Neural cell (in vitro differentiated cells): Measurements from ENCODE around the gene SNAI1. TPM values are rescaled to one million over a fixed set of nuclear protein-coding genes. Genes with fewer than 3 reads are reported as not detected.

Experiments
- H2AFZ ChIP-seq: fragments of 200-600, 300-800 bp; sonication (generic), shearing (Covaris generic); 2 replicates; pipeline ENCODE4 v1.6.0; 2014; ENCODE audit warnings: low read depth, mild to moderate bottlenecking, antibody characterized with exemption, low read length, moderate library complexity
- H3F3A ChIP-seq: fragments of 200-600 bp; shearing (Covaris generic); 2 replicates; pipeline ENCODE4 v1.6.1; 2016; ENCODE audit warnings: mild to moderate bottlenecking, moderate library complexity, mixed read lengths, antibody characterized with exemption, low read length; ENCODE audit not compliant: insufficient read depth, poor library complexity, severe bottlenecking
- H3K27ac ChIP-seq: fragments of 200-600, 300-800 bp; sonication (generic), shearing (Covaris generic); 2 replicates; pipeline ENCODE4 v1.5.1; 2014; ENCODE audit warnings: mild to moderate bottlenecking, low read length, moderate library complexity
- H3K27me3 ChIP-seq: fragments of 300-800, 200-600 bp; sonication (generic), shearing (Covaris generic); 2 replicates; pipeline ENCODE4 v1.6.0; 2014; ENCODE audit warnings: mild to moderate bottlenecking, low read depth, low read length, moderate library complexity; ENCODE audit not compliant: insufficient read depth
- H3K36me3 ChIP-seq: fragments of 300-800, 200-600 bp; sonication (generic), shearing (Covaris generic); 2 replicates; pipeline ENCODE4 v1.5.1; 2014; ENCODE audit warnings: mild to moderate bottlenecking, antibody characterized with exemption, low read length, moderate library complexity; ENCODE audit not compliant: insufficient read depth
- H3K4me2 ChIP-seq: fragments of 300-800, 200-600 bp; sonication (generic), shearing (Covaris generic); 2 replicates; pipeline ENCODE4 v1.6.0; 2014; ENCODE audit warnings: mild to moderate bottlenecking, low read length
- H3K4me3 ChIP-seq: fragments of 300-800, 200-600 bp; sonication (generic), shearing (Covaris generic); 2 replicates; pipeline ENCODE4 v1.5.1; 2014; ENCODE audit warnings: mild to moderate bottlenecking, low read length, moderate library complexity
- H3K79me2 ChIP-seq: fragments of 200-600 bp; shearing (Covaris generic); replicated peaks from 2 replicates; pipeline ENCODE4 v1.6.0; 2014; ENCODE audit warnings: mild to moderate bottlenecking, low read length, moderate library complexity; ENCODE audit not compliant: insufficient read depth
- H3K9ac ChIP-seq: fragments of 300-800, 200-600 bp; sonication (generic), shearing (Covaris generic); 2 replicates; pipeline ENCODE4 v1.6.1; 2016; ENCODE audit warnings: mild to moderate bottlenecking, low read length, mixed read lengths
- H3K9me2 ChIP-seq: fragments of 200-600 bp; shearing (Covaris generic); 2 replicates; pipeline ENCODE4 v1.6.1; 2016; ENCODE audit warnings: mild to moderate bottlenecking, low read length, mixed read lengths; ENCODE audit not compliant: insufficient read depth
- H3K9me3 ChIP-seq: fragments of 200-600, 300-800 bp; sonication (generic), shearing (Covaris generic); 2 replicates; pipeline ENCODE4 v1.6.1; 2016; ENCODE audit warnings: mild to moderate bottlenecking, mixed run types, low read length, moderate library complexity, mixed read lengths
- H4K20me1 ChIP-seq: fragments of 200-600 bp; shearing (Covaris generic); 2 replicates; pipeline ENCODE4 v1.6.1; 2016; ENCODE audit warnings: mild to moderate bottlenecking, mixed run types; ENCODE audit not compliant: insufficient read depth
- CTCF ChIP-seq: fragments of 450-650 bp; IDR thresholded peaks from 2 replicates; pipeline ENCODE4 v1.5.1; 2014; ENCODE audit warnings: antibody characterized with exemption, mild to moderate bottlenecking, moderate library complexity; ENCODE audit not compliant: poor library complexity, severe bottlenecking
- EP300 ChIP-seq: fragments of 450-650 bp; conservative IDR thresholded peaks from 2 replicates; pipeline ENCODE4 v1.6.1; 2014; ENCODE audit warnings: antibody characterized with exemption, mild to moderate bottlenecking, moderate library complexity; ENCODE audit not compliant: poor library complexity, severe bottlenecking
- EZH2 ChIP-seq: fragments of 200-600, 300-800 bp; shearing (Covaris generic), sonication (generic); IDR thresholded peaks from 2 replicates; pipeline ENCODE4 v1.6.1; 2014; ENCODE audit warnings: antibody characterized with exemption, low read length, borderline replicate concordance, mild to moderate bottlenecking; ENCODE audit not compliant: insufficient read depth, poor library complexity, severe bottlenecking
- MXI1 ChIP-seq: fragments of 450-650 bp; conservative IDR thresholded peaks from 2 replicates; pipeline ENCODE4 v1.6.1; 2014; ENCODE audit warnings: antibody characterized with exemption, mild to moderate bottlenecking; ENCODE audit not compliant: poor library complexity, severe bottlenecking
- POLR2AphosphoS5 ChIP-seq: IDR thresholded peaks from 2 replicates; pipeline ENCODE4 v1.6.1; 2012
- RAD21 ChIP-seq: fragments of 450-650 bp; conservative IDR thresholded peaks from 2 replicates; pipeline ENCODE4 v1.6.1; 2014; ENCODE audit warnings: antibody characterized with exemption, mild to moderate bottlenecking, moderate library complexity
- REST ChIP-seq: IDR thresholded peaks from 2 replicates; pipeline ENCODE4 v1.6.1; 2012; ENCODE audit warnings: borderline replicate concordance
- SMC3 ChIP-seq: fragments of 450-650 bp; conservative IDR thresholded peaks from 2 replicates; pipeline ENCODE4 v1.6.1; 2014; ENCODE audit warnings: antibody characterized with exemption, mild to moderate bottlenecking, moderate library complexity; ENCODE audit not compliant: poor library complexity
- TAF1 ChIP-seq: IDR thresholded peaks from 2 replicates; pipeline ENCODE4 v1.6.1; 2012; ENCODE audit warnings: low read depth
- polyA plus RNA-seq: library from polyadenylated mRNA; depleted of rRNA; stranded (reverse); fragments of >200 nt; gene quantifications from 2 replicates; pipeline ENCODE4 v1.2.3, GENCODE V29; 2014

Gene SNAI1
- polyA plus RNA-seq, 1 donor from 2014 or later: 0.31 TPM

GRCh38 chr20:49964964-49965780, 17.6 kb upstream of the SNAI1 start:
- H3K27ac ChIP-seq: no peak overlapping the region
- no peak overlapping the region for H2AFZ ChIP-seq
- H3K4me3 ChIP-seq: no peak overlapping the region
- H3K9me2 ChIP-seq: no peaks in the 10 kb centered on the region
- no peaks in the 10 kb centered on the region for H3K36me3 ChIP-seq
- H4K20me1 ChIP-seq: no peaks in the 10 kb centered on the region
- H3F3A ChIP-seq: no peaks in the 10 kb centered on the region
- no peak overlapping the region for H3K9ac ChIP-seq
- H3K9me3 ChIP-seq: no peaks in the 10 kb centered on the region
- no peak overlapping the region for H3K4me2 ChIP-seq
- H3K79me2 ChIP-seq: no peaks in the 10 kb centered on the region
- H3K27me3 ChIP-seq: no peaks in the 10 kb centered on the region
- TF ChIP-seq TAF1 (no peak), REST (no peak), CTCF (peak; percentile 15)

GRCh38 chr20:49965781-49966305, 16.9 kb upstream of the SNAI1 start:
- TF ChIP-seq EZH2 (no peak), TAF1 (no peak), MXI1 (no peak)
- H3K4me3 ChIP-seq: no peak overlapping the region
- H3K4me2 ChIP-seq: no peak overlapping the region
- H2AFZ ChIP-seq: no peak overlapping the region
- H3K9me3 ChIP-seq: no peaks in the 10 kb centered on the region
- H3F3A ChIP-seq: no peaks in the 10 kb centered on the region
- H3K79me2 ChIP-seq: no peaks in the 10 kb centered on the region
- no peak overlapping the region for H3K27ac ChIP-seq
- H3K36me3 ChIP-seq: no peaks in the 10 kb centered on the region
- H3K9ac ChIP-seq: no peak overlapping the region
- H3K27me3 ChIP-seq: no peaks in the 10 kb centered on the region
- no peaks in the 10 kb centered on the region for H3K9me2 ChIP-seq
- no peaks in the 10 kb centered on the region for H4K20me1 ChIP-seq

- no peaks in the 10 kb centered on the region for H3F3A ChIP-seq
- TF ChIP-seq EP300 (no peak), TAF1 (no peak), RAD21 (no peak), CTCF (no peak), EZH2 (no peak), POLR2AphosphoS5 (no peak), MXI1 (no peak), REST (no peak), SMC3 (no peak)
These were observed 15.9 kb upstream of the SNAI1 start for GRCh38 chr20:49966861-49967260.

More at GRCh38 chr20:49966861-49967260, 15.9 kb upstream of the SNAI1 start:
- H3K9me2 ChIP-seq: no peaks in the 10 kb centered on the region
- H3K4me3 ChIP-seq: no peak overlapping the region
- H3K36me3 ChIP-seq: no peaks in the 10 kb centered on the region
- H3K9ac ChIP-seq: no peak overlapping the region
- no peaks in the 10 kb centered on the region for H4K20me1 ChIP-seq
- H3K27me3 ChIP-seq: no peaks in the 10 kb centered on the region
- no peak overlapping the region for H3K4me2 ChIP-seq
- H3K79me2 ChIP-seq: no peaks in the 10 kb centered on the region
- H3K27ac ChIP-seq: no peak overlapping the region
- H3K9me3 ChIP-seq: no peaks in the 10 kb centered on the region
- H2AFZ ChIP-seq: no peak overlapping the region
